GM19025 (cell line): ENCODE data around the gene ALKBH1.
"Not testable (repeated sequence)": the region's sequence is repeated elsewhere in the genome, so short reads cannot be mapped to it uniquely, and the experiment has no call there.

Source experiments
- ATAC-seq: cut with Tn5 transposase; IDR thresholded peaks from one replicate; pipeline ENCODE4 v1.9.1; 2021; ENCODE audit warnings: mild to moderate bottlenecking, low read depth, moderate library complexity; ENCODE audit not compliant: unreplicated experiment

Gene ALKBH1

GRCh38 chr14:77674931-77675330 is 32.9 kb downstream of the ALKBH1 start:
- no peak for ATAC-seq

- ATAC-seq = no peak
These were observed 34.6 kb downstream of the ALKBH1 start for GRCh38 chr14:77673193-77673592.

GRCh38 chr14:77667331-77667730 is 40.5 kb downstream of the ALKBH1 start:
- no peak for ATAC-seq

- no peak for ATAC-seq
These were observed 44.5 kb downstream of the ALKBH1 start for GRCh38 chr14:77663293-77663692.

- ATAC-seq = not testable (repeated sequence)
These were observed 46.3 kb downstream of the ALKBH1 start for GRCh38 chr14:77661562-77661961.

GRCh38 chr14:77660754-77661153 is 47.1 kb downstream of the ALKBH1 start:
- ATAC-seq = no peak

GRCh38 chr14:77659831-77660230 is 48.0 kb downstream of the ALKBH1 start:
- ATAC-seq = no peak

- ATAC-seq = no peak
These were observed 50.5 kb downstream of the ALKBH1 start for GRCh38 chr14:77657280-77657679.

- no peak for ATAC-seq
These were observed 53.8 kb downstream of the ALKBH1 start for GRCh38 chr14:77654001-77654441.

GRCh38 chr14:77649326-77649725 is 58.5 kb downstream of the ALKBH1 start:
- ATAC-seq = no peak

- ATAC-seq = no peak
These were observed 59.2 kb downstream of the ALKBH1 start for GRCh38 chr14:77648520-77649200.

GRCh38 chr14:77647853-77648252 is 60.0 kb downstream of the ALKBH1 start:
- no peak for ATAC-seq

- ATAC-seq = no peak
These were observed 60.9 kb downstream of the ALKBH1 start for GRCh38 chr14:77646907-77647306.

- no peak for ATAC-seq
These were observed 62.1 kb downstream of the ALKBH1 start for GRCh38 chr14:77645520-77646230.

- ATAC-seq = no peak
These were observed 65.4 kb downstream of the ALKBH1 start for GRCh38 chr14:77642407-77642806.

- ATAC-seq = no peak
These were observed 66.1 kb downstream of the ALKBH1 start for GRCh38 chr14:77641534-77642341.

GRCh38 chr14:77640756-77641533 is 66.9 kb downstream of the ALKBH1 start:
- ATAC-seq = no peak

- ATAC-seq = no peak
These were observed 69.1 kb downstream of the ALKBH1 start for GRCh38 chr14:77638771-77639171.

GRCh38 chr14:77635869-77636268 is 72.0 kb downstream of the ALKBH1 start:
- ATAC-seq = not testable (repeated sequence)

- not testable (repeated sequence) for ATAC-seq
These were observed 72.4 kb downstream of the ALKBH1 start for GRCh38 chr14:77635466-77635865.
